Activated naive CD4-positive, alpha-beta T cell treated with anti-CD3 and anti-CD28 coated beads for 36 hours (primary cell): ENCODE data around the gene GRIN3A. TPM values are rescaled to one million over a fixed set of nuclear protein-coding genes. Genes with fewer than 3 reads are reported as not detected.
"Not testable (repeated sequence)": the region's sequence is repeated elsewhere in the genome, so short reads cannot be mapped to it uniquely, and the experiment has no call there.

Source experiments
- CTCF ChIA-PET: fragments of 350-600 bp; sonication (Branson Sonifier 250); formaldehyde crosslinking; loops from one replicate; lab custom pipeline; 2021; ENCODE audit warnings: antibody characterized with exemption; lab: Charles Lee
- DNase-seq: peaks from one replicate; pipeline ENCODE4 v3.0.0-alpha.2; 2020
- H3K27ac Mint-ChIP-seq: one replicate; pipeline ENCODE4 v1.8.0; 2021; ENCODE audit warnings: mild to moderate bottlenecking, mixed read lengths
- H3K27me3 Mint-ChIP-seq: one replicate; pipeline ENCODE4 v1.8.0; 2021; ENCODE audit warnings: low read depth, mixed read lengths
- H3K36me3 Mint-ChIP-seq: one replicate; pipeline ENCODE4 v1.8.0; 2021; ENCODE audit warnings: low read depth, mixed read lengths
- H3K4me1 Mint-ChIP-seq: one replicate; pipeline ENCODE4 v1.8.0; 2021; ENCODE audit warnings: low read depth, mixed read lengths
- H3K4me3 Mint-ChIP-seq: one replicate; pipeline ENCODE4 v1.8.0; 2021; ENCODE audit warnings: mild to moderate bottlenecking, moderate library complexity, mixed read lengths
- H3K9me3 Mint-ChIP-seq: one replicate; pipeline ENCODE4 v1.8.0; 2021; ENCODE audit warnings: mixed read lengths
- intact Hi-C: fragments of 100-400 bp; cut with micrococcal nuclease; formaldehyde crosslinking; loops from one replicate; pipeline ENCODE4 v1.15.1; 2023
- total RNA-seq, 2 experiments: library from RNA; stranded (reverse); gene quantifications; one replicate each; pipeline ENCODE4 v1.2.3, GENCODE V29; 2021

Gene GRIN3A
- total RNA-seq, 2 experiments from 2014 or later: not detected

- CTCF ChIA-PET: interaction anchor here (0.6 to 2.0 kb wide), 9 partner anchors 15 to 1146 kb away, joined by 3 to 9 read pairs (median 4); no protein-coding TSS in a partner anchor
- intact Hi-C loops: loop anchor here (1.0 kb wide), 2 partner anchors 23 to 126 kb away; no protein-coding TSS in a partner anchor
- Mint-ChIP-seq H3K36me3 (no peaks in the 10 kb centered on the region), H3K9me3 (no peaks in the 10 kb centered on the region), H3K27ac (no peak overlapping the region), H3K4me1 (no peaks in the 10 kb centered on the region), H3K4me3 (no peak overlapping the region), H3K27me3 (peaks cover 10% of the 10 kb centered on the region)
- peak; percentile 40 for DNase-seq
Measured at GRCh38 chr9:101727612-101728524, 10.6 kb downstream of the GRIN3A start.

GRCh38 chr9:101724271-101724670, 14.2 kb downstream of the GRIN3A start:
- CTCF ChIA-PET: not testable (repeated sequence)

GRCh38 chr9:101718192-101718591, 20.3 kb downstream of the GRIN3A start:
- no peaks in the 10 kb centered on the region for H3K4me1 Mint-ChIP-seq
- no peak overlapping the region for H3K27ac Mint-ChIP-seq
- CTCF ChIA-PET: no interaction called here
- no peak overlapping the region for H3K4me3 Mint-ChIP-seq
- H3K27me3 Mint-ChIP-seq: peaks cover 17% of the 10 kb centered on the region
- no peaks in the 10 kb centered on the region for H3K36me3 Mint-ChIP-seq
- no peak for DNase-seq
- no peaks in the 10 kb centered on the region for H3K9me3 Mint-ChIP-seq
- intact Hi-C loops: no loop called here

More at GRCh38 chr9:101724271-101724670, 14.2 kb downstream of the GRIN3A start:
- intact Hi-C loops, DNase-seq, H3K4me3 Mint-ChIP-seq, H3K27ac Mint-ChIP-seq, H3K36me3 Mint-ChIP-seq, H3K9me3 Mint-ChIP-seq, H3K4me1 Mint-ChIP-seq, H3K27me3 Mint-ChIP-seq: not testable (repeated sequence)

DNA sequence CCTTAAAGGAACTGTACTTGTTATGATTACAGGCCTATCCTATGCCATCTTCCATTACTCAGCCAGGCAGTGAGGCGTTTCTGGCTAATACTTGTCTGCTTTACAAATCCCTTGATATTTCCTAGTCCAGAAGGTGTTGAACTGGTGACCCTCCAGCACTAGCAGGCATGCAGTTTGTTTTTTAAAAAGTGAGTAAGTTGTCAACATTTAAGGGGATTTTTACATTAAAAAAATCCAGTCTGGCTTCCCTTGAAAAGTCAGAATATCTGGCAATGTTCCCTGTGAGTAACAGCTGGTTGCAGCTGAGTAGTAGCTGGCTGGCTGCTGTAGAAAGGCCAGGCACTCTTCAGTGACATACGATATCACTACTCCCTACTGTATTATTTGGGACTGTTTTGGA, 21.8 kb downstream of the GRIN3A start:
- intact Hi-C loops: no loop called here
- CTCF ChIA-PET: no interaction called here
- Mint-ChIP-seq H3K36me3 (no peaks in the 10 kb centered on the region), H3K27me3 (peaks cover 27% of the 10 kb centered on the region), H3K27ac (no peak overlapping the region), H3K4me3 (no peak overlapping the region), H3K4me1 (no peaks in the 10 kb centered on the region), H3K9me3 (no peaks in the 10 kb centered on the region)
- DNase-seq: no peak

GRCh38 chr9:101711330-101711941, 27.0 kb downstream of the GRIN3A start:
- Mint-ChIP-seq H3K4me1 (no peaks in the 10 kb centered on the region), H3K36me3 (no peaks in the 10 kb centered on the region), H3K9me3 (no peaks in the 10 kb centered on the region), H3K27me3 (peaks cover 20% of the 10 kb centered on the region), H3K27ac (no peak overlapping the region), H3K4me3 (no peak overlapping the region)
- CTCF ChIA-PET: interaction anchor here (0.8 to 1.1 kb wide), 10 partner anchors 8 to 170 kb away, joined by 3 to 7 read pairs (median 3); no protein-coding TSS in a partner anchor
- intact Hi-C loops: no loop called here
- peak; percentile 46 for DNase-seq

- H3K4me3 Mint-ChIP-seq: no peak overlapping the region
- CTCF ChIA-PET: interaction anchor here (0.6 to 1.0 kb wide), 3 partner anchors 19 to 106 kb away, joined by 3 to 4 read pairs (median 3); no protein-coding TSS in a partner anchor
- no peak overlapping the region for H3K27ac Mint-ChIP-seq
- H3K27me3 Mint-ChIP-seq: peaks cover 17% of the 10 kb centered on the region
- H3K4me1 Mint-ChIP-seq: peaks cover 7% of the 10 kb centered on the region
- no peaks in the 10 kb centered on the region for H3K36me3 Mint-ChIP-seq
- DNase-seq: no peak
- intact Hi-C loops: loop anchor here (5.0 kb wide), 1 partner anchor 107 kb away; no protein-coding TSS in a partner anchor
- no peaks in the 10 kb centered on the region for H3K9me3 Mint-ChIP-seq
Measured at GRCh38 chr9:101708855-101709254, 29.6 kb downstream of the GRIN3A start.

GRCh38 chr9:101707721-101708120, 30.7 kb downstream of the GRIN3A start:
- Mint-ChIP-seq H3K9me3 (no peaks in the 10 kb centered on the region), H3K27ac (no peak overlapping the region), H3K36me3 (no peaks in the 10 kb centered on the region), H3K27me3 (peaks cover 17% of the 10 kb centered on the region), H3K4me3 (no peak overlapping the region), H3K4me1 (peaks cover 7% of the 10 kb centered on the region)
- CTCF ChIA-PET: interaction anchor here (0.6 to 1.5 kb wide), 2 partner anchors 106 to 141 kb away, joined by 3 to 5 read pairs; no protein-coding TSS in a partner anchor
- intact Hi-C loops: loop anchor here (5.0 kb wide), 1 partner anchor 105 kb away; no protein-coding TSS in a partner anchor
- DNase-seq: no peak

- peaks cover 7% of the 10 kb centered on the region for H3K4me1 Mint-ChIP-seq
- no peak overlapping the region for H3K4me3 Mint-ChIP-seq
- H3K27me3 Mint-ChIP-seq: peaks cover 10% of the 10 kb centered on the region
- CTCF ChIA-PET: interaction anchor here (0.7 to 1.5 kb wide), 2 partner anchors 105 to 127 kb away, joined by 3 to 5 read pairs; no protein-coding TSS in a partner anchor
- intact Hi-C loops: loop anchor here (5.0 kb wide), 1 partner anchor 105 kb away; no protein-coding TSS in a partner anchor
- H3K27ac Mint-ChIP-seq: no peak overlapping the region
- no peaks in the 10 kb centered on the region for H3K9me3 Mint-ChIP-seq
- DNase-seq: no peak
- H3K36me3 Mint-ChIP-seq: no peaks in the 10 kb centered on the region
Measured at GRCh38 chr9:101706997-101707396, 31.4 kb downstream of the GRIN3A start.

DNA sequence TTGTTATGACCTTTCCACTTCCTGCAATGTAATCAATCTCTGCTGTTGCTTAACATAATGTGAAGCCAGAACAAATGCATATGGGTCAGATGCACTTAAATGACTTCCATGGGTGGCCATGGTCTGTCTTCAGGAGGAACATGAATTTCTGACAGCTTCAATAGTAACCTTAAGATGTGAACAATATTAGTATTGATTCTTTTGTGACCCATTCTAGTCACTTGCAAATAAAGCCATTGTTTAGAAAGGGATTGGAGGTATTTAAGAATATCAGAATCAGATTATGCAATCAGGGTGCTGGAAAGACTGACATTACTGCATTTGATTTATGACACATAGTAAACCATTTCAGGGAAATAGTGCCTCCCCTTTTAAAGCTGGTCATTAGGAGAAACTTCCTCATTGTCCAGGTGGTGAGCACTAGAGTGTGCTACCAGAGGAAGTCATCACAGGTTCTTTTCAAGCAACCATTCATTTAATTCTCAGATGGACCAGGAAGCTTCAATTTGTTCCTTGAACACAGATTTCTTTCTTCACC, 32.1 kb downstream of the GRIN3A start:
- CTCF ChIA-PET: interaction anchor here (0.7 to 1.5 kb wide), 3 partner anchors 105 to 128 kb away, joined by 3 to 5 read pairs (median 4); no protein-coding TSS in a partner anchor
- Mint-ChIP-seq H3K27me3 (peaks cover 4% of the 10 kb centered on the region), H3K9me3 (no peaks in the 10 kb centered on the region), H3K4me3 (no peak overlapping the region), H3K27ac (no peak overlapping the region), H3K36me3 (no peaks in the 10 kb centered on the region), H3K4me1 (peaks cover 7% of the 10 kb centered on the region)
- intact Hi-C loops: loop anchor here (5.0 kb wide), 1 partner anchor 104 kb away; no protein-coding TSS in a partner anchor
- DNase-seq: no peak

DNA sequence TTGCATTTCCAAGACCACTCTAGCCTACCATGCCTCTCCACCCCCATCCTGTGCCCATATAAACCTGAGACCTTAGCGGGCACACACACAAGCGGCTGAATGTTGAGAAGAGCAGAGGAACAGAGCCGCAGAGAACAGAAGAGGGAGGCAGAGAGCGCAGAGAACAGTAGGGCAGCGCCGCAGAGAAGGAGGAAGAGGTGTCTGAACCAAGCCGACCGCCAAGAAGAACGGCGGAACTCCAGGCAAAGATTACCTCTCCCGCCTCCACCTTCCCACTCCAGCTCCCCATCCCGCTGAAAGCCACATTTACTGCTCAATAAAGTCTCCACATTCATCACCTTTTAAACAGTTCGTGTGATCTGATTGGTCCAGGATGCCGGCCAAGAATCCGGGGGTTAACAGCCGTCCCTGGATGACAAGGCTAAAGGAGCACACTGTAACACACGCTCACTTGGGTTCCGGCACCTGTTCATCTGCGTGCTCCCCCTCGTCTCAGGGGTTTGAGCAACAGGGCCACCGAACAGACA, 33.2 kb downstream of the GRIN3A start:
- peak; percentile 65 for DNase-seq
- Mint-ChIP-seq H3K27ac (no peak overlapping the region), H3K4me1 (peaks cover 7% of the 10 kb centered on the region), H3K27me3 (no peaks in the 10 kb centered on the region), H3K36me3 (no peaks in the 10 kb centered on the region), H3K4me3 (peak overlapping the region; percentile 72), H3K9me3 (no peaks in the 10 kb centered on the region)
- intact Hi-C loops: loop anchor here (1.0 to 5.0 kb wide), 2 partner anchors 23 to 103 kb away; no protein-coding TSS in a partner anchor
- CTCF ChIA-PET: interaction anchor here (1.1 kb wide), 1 partner anchor 108 kb away, joined by 4 read pairs; no protein-coding TSS in a partner anchor

GRCh38 chr9:101702257-101702656, 36.2 kb downstream of the GRIN3A start:
- Mint-ChIP-seq H3K36me3 (no peaks in the 10 kb centered on the region), H3K27me3 (peaks cover 3% of the 10 kb centered on the region), H3K4me3 (no peak overlapping the region), H3K4me1 (peaks cover 7% of the 10 kb centered on the region), H3K9me3 (no peaks in the 10 kb centered on the region), H3K27ac (no peak overlapping the region)
- CTCF ChIA-PET: interaction anchor here (1.4 to 2.0 kb wide), 3 partner anchors 9 to 243 kb away, joined by 3 to 6 read pairs (median 4); no protein-coding TSS in a partner anchor
- no peak for DNase-seq
- intact Hi-C loops: no loop called here
